GM21619 (cell line): Measurements from ENCODE around the gene TLR9.
"Not testable (repeated sequence)": the region's sequence is repeated elsewhere in the genome, so short reads cannot be mapped to it uniquely, and the experiment has no call there.

Experiments
- ATAC-seq: cut with Tn5 transposase; IDR thresholded peaks from one replicate; pipeline ENCODE4 v1.9.1; 2021; ENCODE audit not compliant: unreplicated experiment

The TLR9 gene

GRCh38 chr3:52196977-52197376 is 28.5 kb downstream of the TLR9 start:
- ATAC-seq: no peak

- ATAC-seq: no peak
Observed at GRCh38 chr3:52195823-52196331, 29.6 kb downstream of the TLR9 start.

GRCh38 chr3:52195291-52195597 is 30.2 kb downstream of the TLR9 start:
- no peak for ATAC-seq

GRCh38 chr3:52194485-52195290 is 30.8 kb downstream of the TLR9 start:
- no peak for ATAC-seq

- ATAC-seq: no peak
Observed at GRCh38 chr3:52193065-52193464, 32.4 kb downstream of the TLR9 start.

- no peak for ATAC-seq
Observed at GRCh38 chr3:52191663-52192062, 33.8 kb downstream of the TLR9 start.

GRCh38 chr3:52190294-52191074 is 35.0 kb downstream of the TLR9 start:
- ATAC-seq: no peak

GRCh38 chr3:52188556-52188955 is 36.9 kb downstream of the TLR9 start:
- ATAC-seq: no peak

GRCh38 chr3:52186729-52187128 is 38.7 kb downstream of the TLR9 start:
- no peak for ATAC-seq

- ATAC-seq: no peak
Observed at GRCh38 chr3:52185837-52186236, 39.6 kb downstream of the TLR9 start.

GRCh38 chr3:52185311-52185710 is 40.1 kb downstream of the TLR9 start:
- ATAC-seq: no peak

- ATAC-seq: no peak
Observed at GRCh38 chr3:52184690-52185089, 40.8 kb downstream of the TLR9 start.

GRCh38 chr3:52183786-52184445 is 41.5 kb downstream of the TLR9 start:
- no peak for ATAC-seq

GRCh38 chr3:52182691-52183090 is 42.8 kb downstream of the TLR9 start:
- ATAC-seq: no peak

- no peak for ATAC-seq
Observed at GRCh38 chr3:52182196-52182595, 43.2 kb downstream of the TLR9 start.

GRCh38 chr3:52181543-52181942 is 43.9 kb downstream of the TLR9 start:
- no peak for ATAC-seq

GRCh38 chr3:52178537-52178936 is 46.9 kb downstream of the TLR9 start:
- ATAC-seq: no peak

- ATAC-seq: not testable (repeated sequence)
Observed at GRCh38 chr3:52178126-52178525, 47.3 kb downstream of the TLR9 start.

- no peak for ATAC-seq
Observed at GRCh38 chr3:52177701-52178042, 47.8 kb downstream of the TLR9 start.

GRCh38 chr3:52176951-52177700 is 48.3 kb downstream of the TLR9 start:
- no peak for ATAC-seq

GRCh38 chr3:52176180-52176752 is 49.2 kb downstream of the TLR9 start:
- ATAC-seq: no peak
